GM21390 (cell line): ENCODE measurements around the gene KCND1.

Experiments
- ATAC-seq: cut with Tn5 transposase; IDR thresholded peaks from one replicate; pipeline ENCODE4 v1.9.1; 2021; ENCODE audit not compliant: unreplicated experiment

KCND1 gene

DNA sequence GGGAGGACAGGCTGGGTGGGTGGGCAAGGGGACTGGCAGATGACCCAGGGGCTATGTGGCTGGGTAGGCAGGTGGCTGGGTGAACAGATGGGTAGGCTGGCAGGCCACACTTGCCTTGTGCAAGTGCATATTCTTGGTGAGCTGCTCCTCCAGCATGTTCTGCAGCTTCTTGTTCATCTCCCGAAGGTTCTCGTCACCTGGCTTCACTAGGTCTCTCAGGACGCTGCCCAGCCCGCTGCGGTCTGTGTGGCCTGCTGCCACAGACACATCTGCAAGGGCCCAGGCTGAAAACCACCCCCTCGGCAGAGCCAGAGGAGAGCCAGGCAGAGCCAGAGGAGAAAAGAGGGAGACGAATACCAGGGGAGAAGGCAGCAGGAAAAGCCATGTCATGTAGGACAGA, 3.4 kb upstream of the KCND1 start:
- ATAC-seq = no peak

DNA sequence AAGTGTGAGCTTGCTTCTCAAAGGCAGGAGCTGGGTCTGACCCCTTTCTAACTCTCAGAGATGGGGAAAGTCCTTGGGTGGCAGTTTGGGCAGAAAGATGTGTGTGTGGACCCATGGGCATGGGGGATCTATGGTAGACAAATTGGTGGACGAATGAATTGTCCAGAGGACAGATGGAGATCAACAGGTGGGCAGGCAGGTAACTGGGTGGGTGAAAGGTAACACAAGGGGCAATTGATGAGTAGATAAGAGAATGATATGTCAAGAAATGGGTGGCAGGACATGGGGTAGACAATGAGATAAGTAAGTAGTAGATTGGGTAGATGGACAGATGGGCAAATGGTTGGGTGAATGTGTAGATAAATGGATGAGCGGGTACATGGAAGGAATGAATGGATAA, 2.9 kb upstream of the KCND1 start:
- no peak for ATAC-seq

DNA sequence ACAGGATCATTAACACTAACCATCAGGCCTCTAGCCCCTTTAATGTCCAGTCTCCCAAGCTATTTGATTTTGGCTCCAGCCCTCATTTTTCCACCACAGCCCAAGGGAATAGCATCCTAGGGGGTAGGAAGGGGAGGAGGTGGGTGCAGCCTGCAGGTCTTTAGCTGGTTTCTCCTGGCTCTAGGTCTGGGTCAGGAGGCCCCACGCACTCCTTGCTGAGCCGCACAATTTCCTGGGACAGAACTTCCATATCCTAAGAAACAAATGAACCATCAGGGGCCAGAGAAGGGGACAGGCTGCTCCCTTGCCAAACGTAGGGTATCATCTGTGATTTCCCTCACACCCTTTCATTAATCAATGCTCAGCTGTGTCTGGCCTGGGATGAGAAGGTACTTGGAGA, 2.4 kb upstream of the KCND1 start:
- no peak for ATAC-seq

DNA sequence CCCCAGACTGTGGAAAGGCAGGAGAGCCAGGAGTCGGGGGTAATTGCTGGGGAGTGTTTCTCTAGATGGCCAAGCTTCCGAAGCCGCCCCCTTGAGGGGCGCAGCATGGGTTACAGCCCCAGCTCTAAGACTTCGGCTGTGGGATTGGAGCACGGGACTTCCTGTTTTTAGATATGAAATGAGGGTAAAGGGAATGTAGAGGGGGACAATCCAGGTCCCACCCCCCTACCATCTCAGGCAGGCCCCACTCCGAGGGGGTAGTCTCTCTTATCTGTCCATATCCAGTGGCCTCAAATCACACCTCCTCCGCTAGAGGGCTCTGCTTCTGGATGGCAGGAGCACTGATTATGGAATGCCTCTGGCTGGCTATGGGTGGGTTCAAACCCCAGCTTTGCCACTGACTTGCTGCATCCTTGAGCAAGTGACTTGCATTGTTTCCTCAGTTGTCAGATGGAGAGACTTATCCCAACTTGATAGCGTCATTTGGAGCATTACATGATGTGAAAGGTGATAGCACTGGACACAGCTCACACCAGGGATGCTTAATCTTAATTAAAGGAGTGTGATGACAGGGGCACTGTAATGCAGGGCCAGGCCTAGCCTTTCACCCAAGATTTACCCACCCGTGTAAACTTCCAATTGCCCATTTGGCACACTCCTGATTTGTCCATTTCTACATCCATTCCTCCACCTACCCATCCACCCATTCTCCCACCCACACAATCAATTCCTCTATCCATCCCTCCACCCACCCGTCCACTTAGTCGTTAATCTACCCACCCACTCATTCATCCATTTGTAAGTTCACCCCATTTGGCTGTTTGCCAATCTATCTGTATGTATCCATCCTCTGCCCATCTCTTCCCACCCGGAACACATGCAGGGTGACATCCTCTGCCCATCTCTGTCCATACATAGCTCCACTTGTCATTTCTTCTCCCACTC, 848 bp upstream of the KCND1 start:
- no peak for ATAC-seq

DNA sequence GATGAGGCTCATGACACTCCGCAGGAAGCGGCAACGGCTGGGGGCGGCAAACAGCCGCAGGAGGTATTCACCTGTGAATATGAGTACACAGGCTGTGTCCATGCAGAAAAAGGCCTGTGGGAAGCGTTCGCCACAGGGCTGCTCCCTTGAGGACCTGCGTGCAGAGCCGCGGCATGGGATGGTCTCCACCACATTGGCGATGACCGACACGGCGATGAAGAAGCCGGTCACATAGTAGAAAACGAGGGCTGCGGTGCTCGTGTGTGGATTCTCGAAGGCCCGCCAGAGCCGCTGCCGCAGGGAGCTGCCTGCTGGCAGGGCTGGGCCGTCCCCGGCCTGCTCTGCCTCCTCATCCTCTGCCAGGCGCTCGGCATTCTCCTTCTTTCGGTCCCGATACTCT, 2.2 kb downstream of the KCND1 start:
- no peak for ATAC-seq

DNA sequence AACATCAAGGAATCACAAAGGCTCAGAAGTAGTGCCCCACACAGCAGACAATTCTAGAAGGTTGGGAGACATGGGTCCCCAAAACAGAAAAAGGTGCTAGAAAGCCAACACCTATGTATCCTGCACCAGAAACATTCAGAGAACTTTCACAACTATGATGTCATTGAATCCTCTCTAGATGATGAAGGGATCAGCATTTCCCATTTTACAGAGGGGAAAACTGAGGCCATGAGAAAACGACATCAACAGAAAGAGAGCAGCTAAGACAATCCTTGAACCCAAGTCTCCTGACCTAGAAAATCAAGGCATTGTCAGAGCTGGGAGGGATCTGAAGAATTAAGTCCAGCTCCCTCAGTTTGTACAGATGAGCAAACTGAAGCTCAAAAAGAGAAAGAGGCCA, 3.3 kb downstream of the KCND1 start:
- ATAC-seq = no peak

DNA sequence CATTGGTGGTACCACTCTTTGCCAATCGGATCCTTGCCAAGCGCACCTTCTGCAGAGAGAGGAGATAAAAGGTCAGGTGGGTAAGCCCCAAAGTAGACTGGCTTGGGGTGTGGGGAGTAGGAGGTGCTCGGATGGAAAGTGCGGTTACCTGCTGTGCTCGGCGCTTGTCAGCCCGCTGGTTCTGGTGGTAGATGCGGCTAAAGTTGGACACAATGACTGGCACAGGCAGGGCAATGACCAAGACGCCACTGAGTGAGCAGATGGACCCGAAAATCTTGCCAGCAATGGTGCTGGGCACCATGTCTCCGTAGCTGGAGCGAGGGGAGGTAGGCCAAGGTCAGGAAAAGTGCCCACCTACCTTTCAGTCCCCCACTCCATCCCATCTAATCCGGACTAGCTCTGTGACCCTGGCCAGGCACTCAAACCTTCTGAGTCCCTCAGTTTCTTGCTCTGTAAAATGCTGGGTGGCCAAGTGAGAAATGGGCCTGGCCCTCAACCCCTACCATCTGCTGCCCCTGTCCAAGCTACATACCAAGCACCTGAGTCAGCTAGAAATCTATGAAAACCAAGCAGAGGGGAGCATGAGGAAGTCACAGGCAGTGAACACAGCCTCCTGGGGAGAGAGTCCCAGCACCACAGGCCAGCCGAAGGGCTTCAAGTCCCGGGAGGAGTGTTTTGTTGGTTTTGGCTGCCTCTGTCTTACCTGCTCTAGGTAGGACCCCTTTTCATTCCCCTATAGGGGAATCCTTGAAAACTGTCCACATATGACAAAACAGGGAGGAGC, 4.7 kb downstream of the KCND1 start:
- no peak for ATAC-seq

DNA sequence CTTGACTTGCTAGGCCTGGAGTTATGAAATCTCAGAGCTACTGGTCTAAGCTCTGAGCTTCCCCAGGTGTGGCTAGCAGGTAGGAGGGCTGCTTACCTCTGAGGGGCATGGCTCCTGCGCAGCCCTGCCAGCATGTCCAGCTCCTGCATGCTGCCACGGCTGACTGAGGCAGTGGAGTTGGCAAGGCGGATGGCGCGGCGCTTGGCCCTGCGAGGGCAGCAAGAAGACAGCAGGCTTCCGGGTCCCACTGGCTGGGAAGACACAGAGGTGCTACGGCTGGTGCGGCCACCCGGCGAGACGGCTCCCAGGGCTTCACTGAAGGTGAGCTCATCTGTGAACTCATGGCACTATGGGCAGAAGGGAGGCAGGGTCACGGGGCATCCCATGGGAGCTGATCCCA, 5.7 kb downstream of the KCND1 start:
- no peak for ATAC-seq

DNA sequence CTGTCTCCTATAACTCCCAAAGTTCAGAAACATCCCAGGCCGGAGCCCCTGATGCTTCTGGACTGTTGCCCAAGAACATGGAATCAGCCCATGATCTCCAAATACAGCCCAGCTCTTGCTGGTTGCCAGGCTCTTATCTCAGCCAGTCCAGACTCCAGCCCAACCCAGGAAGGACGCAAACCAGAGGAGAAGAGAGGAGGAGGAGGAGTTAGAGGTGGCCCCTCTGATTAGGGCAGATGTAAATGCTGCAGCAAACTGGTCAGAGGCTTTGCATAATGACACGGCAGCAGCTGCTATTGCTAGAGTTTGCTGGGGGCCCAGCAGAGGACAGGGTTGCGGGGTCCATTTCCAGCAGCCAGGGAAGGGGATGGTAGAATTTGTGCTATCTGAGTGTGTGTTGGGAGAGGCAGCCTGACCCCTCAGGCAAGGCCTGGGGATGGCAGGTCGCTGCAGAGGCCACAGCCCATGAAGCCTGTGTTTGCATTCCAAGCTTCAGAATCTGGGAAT, 10.0 kb downstream of the KCND1 start:
- ATAC-seq = no peak

DNA sequence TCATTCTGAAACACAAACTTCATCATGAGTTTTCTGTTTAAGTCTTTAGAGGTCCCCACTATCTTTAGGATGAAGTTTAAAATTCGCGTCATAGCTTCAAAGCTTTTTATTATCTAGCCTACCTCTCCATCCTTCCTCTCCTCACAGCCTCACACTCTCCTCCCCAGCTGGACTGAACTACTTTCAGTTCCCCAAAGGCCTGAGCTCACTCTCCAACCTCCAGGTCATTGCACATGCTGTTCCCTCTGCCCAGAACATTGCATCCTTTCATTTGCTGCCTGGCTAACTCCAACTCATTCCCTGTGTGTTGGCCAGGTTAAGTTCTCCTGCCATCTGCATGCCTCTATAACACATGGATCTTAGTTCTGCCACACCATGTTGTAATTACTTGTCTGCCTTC, 11.4 kb downstream of the KCND1 start:
- ATAC-seq = no peak

DNA sequence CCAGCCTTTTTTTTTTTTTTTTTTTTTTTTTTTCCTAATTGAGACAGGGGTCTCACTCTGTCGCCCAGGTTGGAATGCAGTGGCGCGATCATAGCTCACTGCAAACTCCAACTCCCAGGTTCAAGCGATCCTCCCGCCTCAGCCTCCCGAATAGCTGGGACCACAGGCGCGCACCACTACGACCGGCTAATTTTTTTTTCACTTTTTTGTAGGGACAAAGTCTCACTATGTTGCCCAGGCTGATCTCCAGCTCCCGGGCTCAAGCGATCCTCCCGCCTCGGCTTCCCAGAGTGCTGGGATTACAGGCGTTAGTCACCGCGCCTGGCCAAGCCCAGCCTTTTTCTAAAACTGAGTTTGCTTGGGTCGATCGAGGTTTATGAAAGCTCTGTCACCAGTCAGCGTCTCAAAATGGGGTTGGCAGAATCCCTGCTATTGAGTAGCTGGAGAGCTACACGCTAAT, 13.0 kb downstream of the KCND1 start:
- ATAC-seq = no peak

DNA sequence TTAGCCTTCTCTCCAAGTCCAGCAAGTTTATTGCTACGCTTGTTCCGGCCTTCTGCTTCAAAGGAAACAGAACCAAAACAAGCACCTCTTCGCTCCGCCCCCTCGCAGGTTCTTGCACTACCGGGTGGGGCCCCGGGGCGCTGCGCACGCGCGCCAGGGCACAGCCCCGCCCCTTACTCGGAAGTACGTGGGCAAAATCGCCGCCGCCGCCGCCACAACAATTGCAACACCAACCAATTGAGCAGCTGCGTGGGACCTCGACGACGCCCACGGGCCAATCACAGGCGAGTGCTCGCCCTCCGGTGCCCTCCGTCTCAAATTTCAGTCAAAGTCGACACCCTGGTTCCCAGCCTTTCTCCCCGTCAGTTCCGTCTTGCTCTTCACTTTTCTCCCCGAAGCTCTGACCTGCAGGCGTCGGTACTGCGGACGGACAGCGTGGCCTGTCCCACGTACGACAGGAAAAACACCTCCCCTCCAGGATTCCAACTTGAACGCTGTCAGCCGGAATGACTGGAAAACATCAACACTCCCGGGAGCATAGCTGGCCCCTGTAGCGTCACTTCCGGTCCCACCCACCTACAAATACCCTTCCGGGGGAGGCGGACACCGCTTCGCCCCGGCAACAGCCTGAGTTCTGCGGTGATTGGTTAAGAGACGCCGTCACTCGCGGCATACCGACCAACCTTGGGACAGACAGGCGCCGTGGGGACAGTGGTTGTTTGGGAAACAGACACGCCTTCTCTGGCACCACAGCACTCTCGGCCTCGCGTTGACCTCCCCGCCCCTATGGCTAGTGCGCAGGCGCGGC, 13.6 kb downstream of the KCND1 start:
- peak; percentile 84 for ATAC-seq

DNA sequence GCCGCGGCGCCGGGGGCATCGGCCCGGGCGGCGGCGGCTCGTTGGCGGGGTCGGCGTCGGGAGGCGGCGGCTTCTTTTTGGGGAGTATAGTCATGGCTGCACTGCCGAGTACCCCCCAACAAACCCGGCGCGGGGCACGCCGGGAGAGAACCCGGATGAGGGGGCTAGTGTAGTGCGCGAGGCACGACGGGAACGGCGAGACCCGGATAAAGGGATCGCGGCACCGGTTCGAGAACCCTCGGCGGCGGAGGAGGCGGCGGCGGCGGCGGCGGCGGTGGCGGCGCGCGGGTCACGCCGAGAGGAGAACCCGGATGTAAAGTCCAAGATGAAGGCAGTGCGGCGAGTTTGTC, 14.2 kb downstream of the KCND1 start, which contains the start of gene OTUD5:
TSS of gene OTUD5 (minus strand) at position 131 of the 350 bp plus-strand sequence. CDS start at position 94, 37 bp downstream.
- peak; percentile 36 for ATAC-seq

DNA sequence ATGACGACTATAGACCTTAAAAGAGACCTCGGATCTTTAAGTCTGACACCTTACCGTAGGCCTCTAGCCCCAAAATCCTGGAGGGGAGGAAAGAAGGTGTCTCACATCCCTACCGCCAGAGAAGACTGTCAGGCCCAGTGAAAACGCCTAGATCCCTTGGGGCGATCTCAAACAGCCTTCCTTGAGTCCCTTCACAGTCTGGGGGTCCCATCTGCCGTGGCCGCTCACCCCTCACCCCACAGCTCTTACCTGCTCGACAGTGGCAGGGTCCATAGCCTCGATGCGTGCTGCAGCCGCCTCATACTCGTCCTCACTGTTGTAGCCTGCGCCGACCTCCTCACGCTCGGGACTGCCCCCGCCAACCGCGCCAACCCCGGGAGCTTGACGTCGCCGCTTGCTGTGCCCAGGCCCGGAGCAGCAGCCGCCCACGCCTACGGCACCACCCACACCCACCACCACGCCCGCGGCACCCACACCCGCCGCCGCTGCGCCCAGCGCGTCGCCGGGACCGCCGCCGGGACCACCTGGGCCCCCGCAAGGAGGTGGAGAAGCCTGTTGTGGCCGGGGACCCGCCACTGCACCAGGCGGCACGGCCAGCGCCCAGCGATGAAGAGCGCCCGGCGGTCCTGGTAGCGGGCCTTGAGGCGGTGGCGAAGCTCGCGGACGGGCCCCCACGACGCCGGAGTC, 14.8 kb downstream of the KCND1 start:
- ATAC-seq = no peak

DNA sequence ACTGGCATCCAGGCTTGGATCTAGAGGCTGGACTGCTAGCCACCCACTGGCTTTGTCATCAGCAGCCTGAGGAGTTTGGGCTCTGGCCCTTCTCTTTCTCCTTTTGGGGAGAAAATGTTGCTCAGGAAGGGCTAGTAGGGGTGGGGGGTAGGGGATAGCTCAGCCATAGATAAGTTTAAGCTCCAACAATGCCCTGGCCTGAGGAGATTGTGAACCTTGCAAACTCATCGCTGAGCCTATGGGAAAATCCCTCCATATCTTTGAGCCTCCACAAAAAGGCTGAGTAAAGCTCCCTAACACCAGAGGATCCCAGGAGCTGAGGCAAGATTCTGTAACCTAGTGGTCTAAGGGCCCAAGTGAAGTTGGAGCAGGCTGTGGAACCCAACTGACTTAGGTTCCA, 23.1 kb downstream of the KCND1 start:
- ATAC-seq = no peak

DNA sequence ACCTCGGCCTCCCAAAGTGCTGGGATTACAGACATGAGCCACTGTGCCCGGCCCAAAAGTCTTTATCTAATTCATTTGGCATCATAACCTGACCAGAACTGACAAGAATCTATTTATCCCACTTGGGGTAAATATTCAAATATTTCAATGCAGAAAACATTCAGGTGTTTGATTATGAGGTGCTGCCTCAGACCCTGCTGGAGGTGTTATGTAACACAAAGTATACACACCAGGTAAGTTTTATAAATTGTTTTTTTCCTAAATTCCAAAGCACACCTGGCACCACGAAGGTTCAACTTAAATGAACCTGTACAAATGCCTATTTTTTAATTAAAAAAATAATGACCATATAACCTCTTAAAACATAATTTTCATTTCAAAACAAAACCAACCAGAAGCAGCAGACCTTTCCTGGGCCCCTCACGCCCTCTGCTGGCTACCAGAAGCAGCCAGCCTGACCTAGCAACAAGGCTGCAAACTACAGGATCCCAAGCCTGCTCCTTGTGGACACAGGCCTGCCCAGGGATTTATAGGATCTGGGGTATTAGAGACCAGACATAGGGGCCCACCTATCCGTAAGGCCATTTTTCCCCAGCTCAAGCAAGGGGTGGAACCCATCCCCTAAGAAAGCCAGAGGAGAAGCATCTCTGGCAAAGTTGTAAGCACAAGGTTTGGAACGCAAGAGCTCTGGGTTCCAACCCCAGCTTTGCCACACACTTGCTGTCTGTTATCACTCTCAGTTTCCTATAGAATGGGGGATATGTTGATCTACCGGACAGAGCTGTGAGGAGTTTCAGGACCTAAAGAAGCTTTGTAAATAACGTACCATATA, 25.9 kb downstream of the KCND1 start:
- no peak for ATAC-seq

DNA sequence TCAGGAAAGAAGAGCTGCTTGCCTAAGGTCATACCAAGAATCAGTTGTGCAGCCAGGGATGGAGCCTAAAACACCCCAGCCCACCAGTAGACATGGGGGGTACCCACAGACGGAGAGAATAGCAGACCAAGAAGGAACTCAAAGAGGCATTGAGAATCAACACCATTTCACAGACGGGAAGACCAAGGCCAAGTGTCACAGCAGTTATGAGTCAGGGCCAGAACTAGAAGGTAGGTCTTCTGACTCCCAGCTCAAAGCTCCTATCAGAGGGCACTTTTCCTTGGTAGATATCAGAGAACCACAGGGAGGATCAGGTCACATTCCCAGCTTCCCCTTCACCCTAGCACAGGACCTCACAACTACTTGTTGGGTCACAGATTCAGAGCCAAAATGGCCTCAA, 28.7 kb downstream of the KCND1 start:
- ATAC-seq = no peak

DNA sequence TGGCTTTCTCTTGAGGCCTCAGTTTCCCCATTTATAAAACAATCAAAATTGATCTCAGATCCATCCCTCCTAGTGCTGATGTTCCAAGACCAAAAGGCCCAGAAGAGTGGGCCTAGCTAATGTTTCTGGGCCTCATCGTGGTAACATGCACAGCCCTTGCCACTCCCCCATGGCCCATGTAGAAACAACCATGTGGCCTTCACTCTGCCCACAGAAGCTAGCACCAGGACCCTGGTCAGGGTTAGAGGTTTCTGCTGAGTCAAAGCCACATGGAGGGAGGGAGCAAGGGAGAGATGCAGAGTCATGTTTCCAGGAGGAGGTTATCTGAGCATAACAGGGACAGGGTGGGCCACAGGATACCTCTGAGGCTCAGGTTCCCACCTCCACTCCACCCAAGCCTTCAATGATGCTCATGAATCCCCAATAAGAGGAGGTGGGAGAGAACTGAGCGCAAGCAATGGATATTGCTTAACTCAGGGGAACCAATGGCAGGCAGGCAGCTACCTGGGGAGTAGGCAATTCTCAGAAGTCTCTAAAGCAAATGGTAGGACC, 31.2 kb downstream of the KCND1 start:
- ATAC-seq = no peak

DNA sequence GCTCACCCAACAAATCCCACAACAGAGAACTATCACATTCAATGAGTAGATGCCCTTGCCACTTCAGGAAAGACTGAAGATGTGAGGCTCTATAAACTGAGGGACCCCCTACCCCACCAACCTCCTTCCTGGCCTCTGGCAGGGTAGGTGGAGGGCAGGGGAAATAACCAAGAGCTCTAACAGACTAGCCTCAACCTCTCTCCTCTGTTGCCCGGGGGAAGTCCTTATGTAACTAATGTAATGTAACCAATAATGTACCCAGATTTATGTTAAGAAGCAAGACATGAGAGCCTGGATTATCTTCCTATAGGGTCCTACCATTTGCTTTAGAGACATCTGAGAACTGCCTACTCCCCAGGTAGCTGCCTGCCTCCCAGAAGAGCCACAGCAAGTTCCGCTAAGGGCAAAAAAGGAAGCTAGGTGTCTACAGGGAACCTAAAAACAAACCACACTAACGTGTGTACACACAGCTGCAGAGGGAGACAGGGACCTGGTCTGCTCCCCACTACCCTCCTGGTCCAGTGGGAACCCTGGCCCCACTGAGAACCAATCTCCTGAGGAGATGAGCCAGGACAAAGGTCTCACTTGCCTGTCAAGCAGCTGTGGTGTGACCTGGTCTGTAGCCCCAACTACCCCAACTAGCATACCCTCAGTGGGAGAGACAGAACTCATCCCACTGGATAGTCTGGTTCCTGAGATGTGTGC, 32.0 kb downstream of the KCND1 start:
- no peak for ATAC-seq
